PC-3 (cell line): ENCODE data around the gene SMNDC1. TPM values are rescaled to one million over a fixed set of nuclear protein-coding genes. Genes with fewer than 3 reads are reported as not detected.
"Not testable (repeated sequence)": the region's sequence is repeated elsewhere in the genome, so short reads cannot be mapped to it uniquely, and the experiment has no call there.

Experiments
- ATAC-seq: fragments of 200-7000 bp; cut with Tn5 transposase; 2 replicates; pipeline ENCODE4 v1.9.1; 2020; ENCODE audit warnings: mild to moderate bottlenecking, moderate library complexity
- BruUV-seq: library from RNA; stranded (reverse); fragments of 400-500 nt; replicated peaks from 2 replicates; lab custom pipeline; 2021; lab: Mats Ljungman, UMichigan
- CTCF ChIA-PET: fragments of 300-600 bp; sonication (Branson Sonifier 250); formaldehyde crosslinking; loops from one replicate; lab custom pipeline; 2022; ENCODE audit warnings: antibody characterized with exemption; lab: Charles Lee
- POLR2A ChIA-PET: fragments of 300-600 bp; sonication (Branson Sonifier 250); formaldehyde crosslinking; loops from one replicate; lab custom pipeline; 2022; ENCODE audit warnings: antibody characterized with exemption; ENCODE audit not compliant: unreplicated experiment; lab: Charles Lee
- DNase-seq: peaks from one replicate; pipeline ENCODE4 v3.0.0-alpha.2; 2015
- H2AFZ ChIP-seq: fragments of 300-600 bp; sonication (generic); 2 replicates; pipeline ENCODE4 v1.6.0; 2016; ENCODE audit warnings: antibody characterized with exemption, low read length
- H3F3A ChIP-seq: fragments of 300-600 bp; sonication (generic); one replicate; pipeline ENCODE4 v1.6.0; 2017; ENCODE audit warnings: antibody characterized with exemption, low read length, control low read depth, mild to moderate bottlenecking; ENCODE audit not compliant: unreplicated experiment
- H3K27ac ChIP-seq: fragments of 300-600 bp; sonication (generic); 2 replicates; pipeline ENCODE4 v1.5.1; 2016; ENCODE audit warnings: mild to moderate bottlenecking, low read length
- H3K27me3 ChIP-seq: fragments of 300-600 bp; sonication (generic); 2 replicates; pipeline ENCODE4 v1.6.1; 2016; ENCODE audit warnings: low read length, mixed read lengths
- H3K36me3 ChIP-seq: fragments of 300-600 bp; sonication (generic); 2 replicates; pipeline ENCODE4 v1.6.1; 2016; ENCODE audit warnings: low read depth, mixed run types, low read length, mixed read lengths
- H3K4me1 ChIP-seq: fragments of 300-600 bp; sonication (generic); 2 replicates; pipeline ENCODE4 v1.5.1; 2016; ENCODE audit warnings: low read length; ENCODE audit not compliant: insufficient read depth
- H3K4me2 ChIP-seq: fragments of 300-600 bp; sonication (generic); 2 replicates; pipeline ENCODE4 v1.6.0; 2016; ENCODE audit warnings: low read length
- H3K4me3 ChIP-seq: fragments of 300-600 bp; sonication (generic); 2 replicates; pipeline ENCODE4 v1.5.1; 2016; ENCODE audit warnings: mild to moderate bottlenecking, low read length, mixed read lengths
- H3K79me2 ChIP-seq: fragments of 300-600 bp; sonication (generic); 2 replicates; pipeline ENCODE4 v1.6.1; 2017; ENCODE audit warnings: low read length, mixed read lengths
- H3K9ac ChIP-seq: fragments of 300-600 bp; sonication (generic); 2 replicates; pipeline ENCODE4 v1.6.0; 2016; ENCODE audit warnings: mild to moderate bottlenecking, low read length
- H3K9me2 ChIP-seq: fragments of 300-600 bp; sonication (generic); replicated peaks from 2 replicates; pipeline ENCODE4 v1.6.1; 2016; ENCODE audit warnings: mixed run types, low read length, mixed read lengths
- H3K9me3 ChIP-seq: fragments of 300-600 bp; sonication (generic); 2 replicates; pipeline ENCODE4 v1.6.1; 2016; ENCODE audit warnings: low read length, mixed read lengths
- H4K20me1 ChIP-seq: fragments of 300-600 bp; sonication (generic); 2 replicates; pipeline ENCODE4 v1.6.1; 2016; ENCODE audit warnings: low read length, mixed read lengths
- EZH2 ChIP-seq: fragments of 300-600 bp; sonication (generic); IDR thresholded peaks from one replicate; pipeline ENCODE4 v1.6.1; 2017; ENCODE audit warnings: antibody characterized with exemption, mild to moderate bottlenecking, low read length; ENCODE audit not compliant: unreplicated experiment
- EZH2phosphoT487 ChIP-seq: fragments of 300-600 bp; sonication (generic); IDR thresholded peaks from 2 replicates; pipeline ENCODE4 v1.6.1; 2018; ENCODE audit warnings: mild to moderate bottlenecking, antibody characterized with exemption, low read length, borderline replicate concordance
- intact Hi-C: fragments of 100-400 bp; cut with micrococcal nuclease; formaldehyde crosslinking; loops from 2 replicates; pipeline ENCODE4 v1.9.0; 2023
- total RNA-seq: library from RNA; depleted of rRNA; stranded (reverse); fragments of >200 nt; gene quantifications from 2 replicates; pipeline ENCODE4 v1.2.3, GENCODE V29; 2014
- TF ChIP-seq, protein P1 (sequence below): fragments of 300-600 bp; sonication (generic); conservative IDR thresholded peaks from 2 replicates; pipeline ENCODE4 v1.5.1; 2017; ENCODE audit warnings: antibody characterized with exemption, low read depth, mild to moderate bottlenecking, low read length

The SMNDC1 gene
- total RNA-seq, 1 experiment from 2014 or later: 16.3 TPM

DNA sequence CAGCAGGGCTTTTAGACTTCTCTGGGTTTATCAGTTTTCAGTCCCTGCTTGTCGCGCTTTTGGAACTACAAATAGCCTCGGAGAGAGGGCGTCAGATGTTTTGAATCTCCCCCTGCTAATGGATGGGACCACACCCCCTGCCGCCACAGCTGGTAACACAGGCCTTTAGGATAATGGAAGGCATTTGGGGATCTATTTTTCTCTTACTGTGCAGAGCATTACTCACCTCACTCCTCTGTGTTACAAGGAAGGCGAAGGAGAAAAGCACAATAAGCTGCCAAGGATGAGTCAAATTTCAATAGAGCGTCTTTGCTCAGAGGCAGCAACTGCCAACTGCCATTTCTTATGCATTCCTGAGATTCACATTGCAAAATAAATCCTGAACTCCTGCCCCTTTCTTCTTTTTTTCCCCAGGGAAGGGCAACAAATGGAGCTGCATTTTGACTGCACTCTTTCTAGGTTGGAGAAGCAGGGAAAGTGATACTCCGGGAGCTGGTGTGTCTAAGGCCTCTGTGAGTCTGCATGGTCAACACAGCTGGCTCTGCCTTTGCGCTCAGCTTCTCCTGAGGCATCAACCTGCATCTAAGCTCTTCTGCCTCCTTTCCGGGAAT, 31.5 kb upstream of the SMNDC1 start:
- H4K20me1 ChIP-seq: no peaks in the 10 kb centered on the region
- H2AFZ ChIP-seq: peak overlapping the region; percentile 57; the same call in 1 of the 2 replicates
- no peaks in the 10 kb centered on the region for H3K9me2 ChIP-seq
- no peak overlapping the region; the same call in 1 of the 2 replicates for H3K9ac ChIP-seq
- ChIA-PET CTCF (interaction anchor here (0.6 kb wide), 1 partner anchor 583 kb away, joined by 3 read pairs; the partner anchor contains the start of gene BBIP1), POLR2A (interaction anchor here (0.6 to 1.2 kb wide), 2 partner anchors 10 to 72 kb away, joined by 3 to 4 read pairs; no protein-coding TSS in a partner anchor)
- no peaks in the 10 kb centered on the region for H3K27me3 ChIP-seq
- H3K4me2 ChIP-seq: peak overlapping the region; percentile 52
- H3K9me3 ChIP-seq: no peaks in the 10 kb centered on the region
- intact Hi-C loops: no loop called here
- ATAC-seq (peak; percentile 99), DNase-seq (peak; percentile 89)
- no peaks in the 10 kb centered on the region for H3F3A ChIP-seq
- H3K79me2 ChIP-seq: no peaks in the 10 kb centered on the region
- H3K27ac ChIP-seq: peak overlapping the region; percentile 77
- H3K36me3 ChIP-seq: no peaks in the 10 kb centered on the region
- peaks cover 30% of the 10 kb centered on the region for H3K4me1 ChIP-seq
- no TSS peak for BruUV-seq
- H3K4me3 ChIP-seq: 0 out of 2 replicates have a peak overlapping the region, but pooled peaks have one; percentile 7
- TF ChIP-seq, protein P1, sequence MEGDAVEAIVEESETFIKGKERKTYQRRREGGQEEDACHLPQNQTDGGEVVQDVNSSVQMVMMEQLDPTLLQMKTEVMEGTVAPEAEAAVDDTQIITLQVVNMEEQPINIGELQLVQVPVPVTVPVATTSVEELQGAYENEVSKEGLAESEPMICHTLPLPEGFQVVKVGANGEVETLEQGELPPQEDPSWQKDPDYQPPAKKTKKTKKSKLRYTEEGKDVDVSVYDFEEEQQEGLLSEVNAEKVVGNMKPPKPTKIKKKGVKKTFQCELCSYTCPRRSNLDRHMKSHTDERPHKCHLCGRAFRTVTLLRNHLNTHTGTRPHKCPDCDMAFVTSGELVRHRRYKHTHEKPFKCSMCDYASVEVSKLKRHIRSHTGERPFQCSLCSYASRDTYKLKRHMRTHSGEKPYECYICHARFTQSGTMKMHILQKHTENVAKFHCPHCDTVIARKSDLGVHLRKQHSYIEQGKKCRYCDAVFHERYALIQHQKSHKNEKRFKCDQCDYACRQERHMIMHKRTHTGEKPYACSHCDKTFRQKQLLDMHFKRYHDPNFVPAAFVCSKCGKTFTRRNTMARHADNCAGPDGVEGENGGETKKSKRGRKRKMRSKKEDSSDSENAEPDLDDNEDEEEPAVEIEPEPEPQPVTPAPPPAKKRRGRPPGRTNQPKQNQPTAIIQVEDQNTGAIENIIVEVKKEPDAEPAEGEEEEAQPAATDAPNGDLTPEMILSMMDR: no peak
- no peak for TF ChIP-seq EZH2phosphoT487

DNA sequence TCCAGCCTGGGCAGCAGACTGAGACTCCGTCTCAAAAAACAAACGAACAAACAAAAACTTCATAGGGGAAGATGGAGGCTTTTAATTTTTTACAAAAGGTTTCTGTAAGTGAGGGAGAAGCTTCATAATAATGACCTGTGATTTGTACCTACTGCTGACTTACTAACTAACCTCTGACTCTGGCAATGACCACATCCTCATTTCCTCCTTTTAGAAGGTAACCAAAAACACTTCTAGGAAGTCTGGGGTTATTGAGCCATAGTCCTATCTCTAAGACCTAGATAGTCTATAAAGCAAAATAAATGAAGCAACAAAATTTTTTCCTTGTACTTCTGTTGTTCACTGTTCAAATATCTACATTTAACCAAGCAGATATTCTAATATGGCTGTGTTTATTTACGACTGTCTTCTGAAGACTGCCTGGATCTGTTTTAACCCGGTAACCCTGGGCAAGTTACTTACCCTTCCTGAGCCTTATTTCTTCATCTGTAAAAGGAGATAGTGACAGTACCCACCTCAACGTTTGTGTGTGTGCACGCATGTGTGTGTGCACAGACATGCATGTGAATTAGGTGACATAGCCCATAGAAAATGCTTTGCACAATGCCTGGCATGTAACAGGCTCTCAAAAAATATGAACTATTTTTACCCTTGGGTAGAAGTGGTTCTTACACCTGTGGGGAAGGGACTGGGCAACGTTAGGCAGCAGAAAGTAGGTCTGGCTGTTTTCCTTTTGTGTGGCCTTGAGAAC, 30.8 kb upstream of the SMNDC1 start:
- peak overlapping the region; percentile 57; the same call in 1 of the 2 replicates for H2AFZ ChIP-seq

DNA sequence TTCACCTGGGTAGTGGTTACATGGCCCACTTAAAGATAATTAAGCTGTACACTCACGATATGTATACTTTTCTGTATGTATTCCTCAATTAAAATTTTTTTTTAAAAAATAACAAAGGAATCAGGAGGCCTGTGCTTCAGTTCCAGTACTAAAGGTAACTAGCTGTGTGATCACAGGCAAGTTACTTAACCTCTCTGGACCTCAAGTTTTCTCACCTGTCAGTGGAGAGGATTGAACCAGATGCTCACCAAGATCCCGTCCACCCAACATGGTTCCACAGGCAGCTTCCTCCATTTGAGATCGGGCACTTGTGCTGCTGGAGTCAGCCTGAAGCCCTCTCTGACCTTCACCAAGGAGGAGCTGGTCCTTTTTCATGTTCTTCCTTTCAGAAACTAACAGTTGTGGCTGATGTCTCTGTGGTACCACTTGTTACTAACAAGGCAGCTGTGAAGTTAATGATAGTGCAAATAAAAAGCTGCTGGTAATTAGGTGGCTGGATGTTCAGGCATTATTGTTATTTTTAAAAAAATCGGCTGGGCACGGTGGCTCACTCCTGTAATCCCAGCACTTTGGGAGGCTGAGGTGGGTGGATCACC, 29.4 kb upstream of the SMNDC1 start:
- Histone ChIP-seq H3K27me3 (no peaks in the 10 kb centered on the region), H3K27ac (no peak overlapping the region), H3K4me2 (no peak overlapping the region), H3K36me3 (no peaks in the 10 kb centered on the region), H3K9ac (no peak overlapping the region), H3F3A (no peaks in the 10 kb centered on the region), H4K20me1 (no peaks in the 10 kb centered on the region), H2AFZ (no peak overlapping the region), H3K9me2 (no peaks in the 10 kb centered on the region), H3K79me2 (no peaks in the 10 kb centered on the region), H3K4me3 (no peak overlapping the region), H3K4me1 (peaks cover 30% of the 10 kb centered on the region), H3K9me3 (peaks cover 4% of the 10 kb centered on the region; the same call in 1 of the 2 replicates)
- TF ChIP-seq EZH2phosphoT487 (no peak), EZH2 (no peak)
- TF ChIP-seq, protein P1: no peak
- ChIA-PET CTCF (interaction anchor here (0.5 kb wide), 1 partner anchor 28 kb away, joined by 4 read pairs; no protein-coding TSS in a partner anchor), POLR2A (interaction anchor here (0.6 kb wide), 1 partner anchor 157 kb away, joined by 7 read pairs; no protein-coding TSS in a partner anchor)
- ATAC-seq (no peak), DNase-seq (no peak)
- BruUV-seq: no TSS peak
- intact Hi-C loops: no loop called here

More for the DNA sequence above, 30.8 kb upstream of the SMNDC1 start:
- Histone ChIP-seq H4K20me1 (no peaks in the 10 kb centered on the region), H3F3A (no peaks in the 10 kb centered on the region), H3K27me3 (no peaks in the 10 kb centered on the region), H3K9me3 (peaks cover 3% of the 10 kb centered on the region; the same call in 1 of the 2 replicates), H3K79me2 (no peaks in the 10 kb centered on the region), H3K36me3 (no peaks in the 10 kb centered on the region), H3K27ac (peak overlapping the region; percentile 77), H3K4me1 (peaks cover 30% of the 10 kb centered on the region), H3K9ac (no peak overlapping the region), H3K9me2 (no peaks in the 10 kb centered on the region), H3K4me2 (peak overlapping the region; percentile 52), H3K4me3 (0 out of 2 replicates have a peak overlapping the region, but pooled peaks have one; percentile 7)
- intact Hi-C loops: no loop called here
- TF ChIP-seq EZH2: no peak
- DNase-seq (no peak), ATAC-seq (no peak)
- POLR2A ChIA-PET: interaction anchor here (1.2 kb wide), 1 partner anchor 72 kb away, joined by 3 read pairs; no protein-coding TSS in a partner anchor
- CTCF ChIA-PET: no interaction called here
- no TSS peak for BruUV-seq

DNA sequence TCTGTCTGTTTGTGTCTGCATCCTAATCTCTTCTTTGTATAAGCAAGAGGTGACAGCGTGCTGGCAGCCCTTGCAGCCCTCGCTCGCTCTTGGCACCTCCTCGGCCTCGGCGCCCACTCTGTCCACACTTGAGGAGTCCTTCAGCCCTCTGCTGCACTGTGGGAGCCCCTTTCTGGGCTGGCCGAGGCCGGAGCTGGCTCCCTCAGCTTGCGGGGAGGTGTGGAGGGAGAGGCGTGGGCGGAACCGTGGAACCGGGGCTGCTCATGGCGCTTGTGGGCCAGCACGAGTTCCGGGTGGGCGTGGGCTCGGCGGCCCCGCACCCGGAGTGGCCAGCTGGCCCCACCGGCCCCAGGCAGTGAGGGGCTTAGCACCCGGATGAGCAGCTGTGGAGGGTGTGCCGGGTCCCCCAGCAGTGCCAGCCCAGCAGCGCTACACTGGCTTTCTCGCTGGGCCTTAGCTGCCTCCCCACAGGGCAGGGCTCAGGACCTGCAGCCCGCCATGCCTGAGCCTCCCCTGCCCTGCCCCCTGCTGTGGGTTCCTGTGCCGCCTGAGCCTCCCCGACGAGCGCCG, 26.6 kb upstream of the SMNDC1 start:
- POLR2A ChIA-PET, H3K9ac ChIP-seq, H3K79me2 ChIP-seq, H3K9me2 ChIP-seq, H3K9me3 ChIP-seq, H2AFZ ChIP-seq, BruUV-seq, H3K4me3 ChIP-seq, DNase-seq, ATAC-seq, intact Hi-C loops, H3K4me2 ChIP-seq, H3K36me3 ChIP-seq, H3K27me3 ChIP-seq, H4K20me1 ChIP-seq, H3F3A ChIP-seq, H3K27ac ChIP-seq, CTCF ChIA-PET: not testable (repeated sequence)
- H3K4me1 ChIP-seq: peaks cover 27% of the 10 kb centered on the region
